Measurements from ENCODE around the gene PYURF.

Gene PYURF

DNA sequence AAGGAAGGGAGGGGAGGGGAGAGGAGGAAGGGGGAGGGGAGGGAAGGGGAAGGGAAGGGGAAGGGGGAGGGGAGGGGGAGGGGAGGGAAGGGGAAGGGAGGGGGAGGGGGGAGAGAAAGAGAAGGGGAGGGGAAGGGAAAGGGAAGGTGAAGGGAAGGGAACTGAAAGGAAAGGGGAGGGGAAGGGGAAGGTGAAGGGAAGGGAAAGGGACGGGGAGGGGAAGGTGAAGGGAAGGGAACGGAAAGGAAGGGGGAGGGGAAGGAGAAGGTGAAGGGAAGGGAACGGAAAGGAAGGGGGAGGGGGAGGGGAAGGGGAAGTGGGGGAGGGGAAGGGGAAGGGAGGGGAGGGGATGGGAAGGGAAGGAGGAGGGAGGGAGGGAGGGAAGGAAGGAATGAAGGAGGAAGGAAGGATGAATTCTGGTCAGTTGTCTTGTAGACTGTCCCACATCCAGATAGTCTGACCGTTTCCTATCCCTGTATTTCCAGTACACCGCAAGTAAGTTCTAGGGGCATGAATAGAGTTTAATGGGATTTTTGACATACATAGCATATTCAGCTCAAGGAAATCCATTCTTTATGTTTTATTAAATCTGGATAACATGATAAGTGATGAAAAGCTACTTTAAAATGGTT, 46.2 kb downstream of the PYURF start:
- H3K4me1 Mint-ChIP-seq = no peaks in the 10 kb centered on the region
- peaks cover 32% of the 10 kb centered on the region for H3K36me3 Mint-ChIP-seq
- no peaks in the 10 kb centered on the region for H3K27me3 Mint-ChIP-seq
- H3K27ac Mint-ChIP-seq = no peak overlapping the region
- H3K4me3 Mint-ChIP-seq = no peak overlapping the region
- H3K9me3 Mint-ChIP-seq = no peaks in the 10 kb centered on the region
- DNase-seq = no peak
- CTCF ChIA-PET = interaction anchor here (0.5 kb wide), 1 partner anchor 107 kb away, joined by 4 read pairs; no protein-coding TSS in a partner anchor

Data from activated naive CD4-positive, alpha-beta T cell treated with anti-CD3 and anti-CD28 coated beads, Interleukin-2, amount 10 ng/mL, durations not matched to agents 7 days and 5 days (primary cell).